SK-N-SH treated with all-trans-retinoic acid at 6 μM for 48 hours (cell line): ENCODE results near the gene NUDT1.

Experiments
- ATAC-seq: fragments of 200-7000 bp; cut with Tn5 transposase; 3 replicates; pipeline ENCODE4 v1.9.1; 2020; ENCODE audit warnings: mild to moderate bottlenecking, moderate library complexity
- ARNTL ChIP-seq: fragments of 450-650 bp; formaldehyde crosslinking; IDR thresholded peaks from 2 replicates; pipeline ENCODE4 v1.5.0; 2020; ENCODE audit warnings: low read depth, mild to moderate bottlenecking, moderate library complexity, borderline replicate concordance
- BACH2 ChIP-seq: fragments of 250-450 bp; sonication (Bioruptor Pico); IDR thresholded peaks from 2 replicates; pipeline ENCODE4 v1.9.0; 2021; ENCODE audit warnings: mild to moderate bottlenecking, borderline replicate concordance
- CREB5 ChIP-seq: fragments of 250-450 bp; sonication (Bioruptor Pico); IDR thresholded peaks from 2 replicates; pipeline ENCODE4 v1.5.1; 2020; ENCODE audit warnings: low read depth, mild to moderate bottlenecking, moderate library complexity
- CSDC2 ChIP-seq: fragments of 250-450 bp; sonication (Bioruptor Pico); IDR thresholded peaks from 2 replicates; pipeline ENCODE4 v1.5.0; 2020; ENCODE audit warnings: mild to moderate bottlenecking, moderate library complexity
- CSRNP3 ChIP-seq: fragments of 250-450 bp; sonication (Bioruptor Pico); IDR thresholded peaks from 2 replicates; pipeline ENCODE4 v1.5.1; 2021; ENCODE audit warnings: mild to moderate bottlenecking, moderate library complexity
- ESRRG ChIP-seq: fragments of 250-450 bp; sonication (Bioruptor Pico); IDR thresholded peaks from 2 replicates; pipeline ENCODE4 v1.6.1; 2021; ENCODE audit warnings: mild to moderate bottlenecking
- GLIS3 ChIP-seq: fragments of 250-450 bp; sonication (Bioruptor Pico); IDR thresholded peaks from 2 replicates; pipeline ENCODE4 v1.5.0; 2020; ENCODE audit warnings: mild to moderate bottlenecking, moderate library complexity
- ISL1 ChIP-seq: fragments of 250-450 bp; sonication (Bioruptor Pico); IDR thresholded peaks from 2 replicates; pipeline ENCODE4 v2.1.2; 2022; ENCODE audit warnings: mild to moderate bottlenecking, moderate library complexity
- PATZ1 ChIP-seq: fragments of 250-450 bp; sonication (Bioruptor Pico); IDR thresholded peaks from 2 replicates; pipeline ENCODE4 v1.8.0; 2020; ENCODE audit warnings: mild to moderate bottlenecking, moderate library complexity, borderline replicate concordance
- PPARA ChIP-seq: fragments of 250-450 bp; sonication (Bioruptor Pico); IDR thresholded peaks from 2 replicates; pipeline ENCODE4 v1.5.0; 2020; ENCODE audit warnings: mild to moderate bottlenecking, borderline replicate concordance
- RARB ChIP-seq: fragments of 250-450 bp; sonication (Bioruptor Pico); IDR thresholded peaks from 2 replicates; pipeline ENCODE4 v1.8.0; 2021; ENCODE audit warnings: mild to moderate bottlenecking, moderate library complexity
- SNAI2 ChIP-seq: fragments of 250-450 bp; sonication (Bioruptor Pico); IDR thresholded peaks from 2 replicates; pipeline ENCODE4 v1.5.0; 2020; ENCODE audit warnings: mild to moderate bottlenecking, moderate library complexity
- TCF4 ChIP-seq: fragments of 250-450 bp; sonication (Bioruptor Pico); IDR thresholded peaks from 2 replicates; pipeline ENCODE4 v1.8.0; 2021; ENCODE audit warnings: mild to moderate bottlenecking, moderate library complexity, borderline replicate concordance
- ZC3H10 ChIP-seq: fragments of 250-450 bp; sonication (Bioruptor Pico); IDR thresholded peaks from 2 replicates; pipeline ENCODE4 v1.5.1; 2021; ENCODE audit warnings: mild to moderate bottlenecking, moderate library complexity
- ZFP3 ChIP-seq: fragments of 250-450 bp; sonication (Bioruptor Pico); IDR thresholded peaks from 2 replicates; pipeline ENCODE4 v1.5.0; 2020; ENCODE audit warnings: mild to moderate bottlenecking, moderate library complexity
- ZFP30 ChIP-seq: fragments of 450-650 bp; formaldehyde crosslinking; IDR thresholded peaks from 2 replicates; pipeline ENCODE4 v1.5.0; 2022; ENCODE audit warnings: mild to moderate bottlenecking, moderate library complexity
- ZNF565 ChIP-seq: fragments of 450-650 bp; formaldehyde crosslinking; conservative IDR thresholded peaks from 2 replicates; pipeline ENCODE4 v1.5.0; 2020; ENCODE audit warnings: low read depth, mild to moderate bottlenecking, moderate library complexity
- ZNF70 ChIP-seq: fragments of 450-650 bp; formaldehyde crosslinking; IDR thresholded peaks from 2 replicates; pipeline ENCODE4 v1.5.0; 2020; ENCODE audit warnings: mild to moderate bottlenecking, moderate library complexity
- ZNF8 ChIP-seq: fragments of 450-650 bp; formaldehyde crosslinking; IDR thresholded peaks from 2 replicates; pipeline ENCODE4 v1.5.0; 2020; ENCODE audit warnings: mild to moderate bottlenecking, moderate library complexity

Gene NUDT1

GRCh38 chr7:2266911-2267310, 24.9 kb downstream of the NUDT1 start:
- TF ChIP-seq ARNTL (CRISPR knock-in tag), result no peak
- no peak for TF ChIP-seq CSRNP3 (CRISPR knock-in tag)
- no peak for TF ChIP-seq RARB (CRISPR knock-in tag)
- TF ChIP-seq TCF4 (CRISPR knock-in tag), result no peak
- no peak for TF ChIP-seq ESRRG (CRISPR knock-in tag)
- no peak for TF ChIP-seq ZNF8 (CRISPR knock-in tag)
- TF ChIP-seq ZNF565, result no peak
- no peak for TF ChIP-seq SNAI2 (CRISPR knock-in tag)
- TF ChIP-seq PATZ1 (CRISPR knock-in tag), result no peak
- no peak for TF ChIP-seq CSDC2 (CRISPR knock-in tag)
- TF ChIP-seq ZC3H10 (CRISPR knock-in tag), result no peak
- ATAC-seq, result no peak

- ATAC-seq, result peak; percentile 34; the same call in 2 of the 3 replicates
Observed at GRCh38 chr7:2269089-2269990, 27.3 kb downstream of the NUDT1 start.

GRCh38 chr7:2269991-2270460, 28.0 kb downstream of the NUDT1 start:
- ATAC-seq, result peak; percentile 26

GRCh38 chr7:2270495-2270894, 28.5 kb downstream of the NUDT1 start:
- no peak for ATAC-seq
- TF ChIP-seq ESRRG (CRISPR knock-in tag) (no peak), ZFP30 (CRISPR knock-in tag) (no peak), CSRNP3 (CRISPR knock-in tag) (no peak), ZC3H10 (CRISPR knock-in tag) (no peak), ZFP3 (CRISPR knock-in tag) (no peak), ZNF8 (CRISPR knock-in tag) (no peak), ISL1 (no peak), CREB5 (CRISPR knock-in tag) (no peak), GLIS3 (CRISPR knock-in tag) (no peak), TCF4 (CRISPR knock-in tag) (no peak), SNAI2 (CRISPR knock-in tag) (no peak), ZNF70 (CRISPR knock-in tag) (no peak), PPARA (CRISPR knock-in tag) (no peak), BACH2 (no peak)

More at GRCh38 chr7:2269991-2270460, 28.0 kb downstream of the NUDT1 start:
- TF ChIP-seq ISL1, result no peak
- TF ChIP-seq ZNF565, result no peak
- no peak for TF ChIP-seq ZFP3 (CRISPR knock-in tag)
- no peak for TF ChIP-seq ESRRG (CRISPR knock-in tag)
- TF ChIP-seq GLIS3 (CRISPR knock-in tag), result no peak
- no peak for TF ChIP-seq CSDC2 (CRISPR knock-in tag)
- TF ChIP-seq, all 23 proteins: peak for 0
